Loucy (cell line): Measurements from ENCODE around the gene PARD3B.

Experiments
- CTCF ChIP-seq: fragments of 200-600 bp; sonication (generic); conservative IDR thresholded peaks from 2 replicates; pipeline ENCODE4 v1.5.1; 2014; ENCODE audit warnings: mild to moderate bottlenecking, antibody characterized with exemption, low read length
- EZH2phosphoT487 ChIP-seq: fragments of 200-600 bp; IDR thresholded peaks from 2 replicates; pipeline ENCODE4 v1.6.1; 2018; ENCODE audit warnings: antibody characterized with exemption, mild to moderate bottlenecking, moderate library complexity, borderline replicate concordance

- TF ChIP-seq CTCF (no peak), EZH2phosphoT487 (no peak)
These were observed 562.5 kb downstream of the PARD3B start for GRCh38 chr2:205107810-205108209.
